Measurements from ENCODE around the gene KLF2. TPM values are rescaled to one million over a fixed set of nuclear protein-coding genes. Genes with fewer than 3 reads are reported as not detected.

Gene KLF2
- total RNA-seq, 6 experiments from 2014 or later: 26.4 to 36.8 (median 32.4) TPM

DNA sequence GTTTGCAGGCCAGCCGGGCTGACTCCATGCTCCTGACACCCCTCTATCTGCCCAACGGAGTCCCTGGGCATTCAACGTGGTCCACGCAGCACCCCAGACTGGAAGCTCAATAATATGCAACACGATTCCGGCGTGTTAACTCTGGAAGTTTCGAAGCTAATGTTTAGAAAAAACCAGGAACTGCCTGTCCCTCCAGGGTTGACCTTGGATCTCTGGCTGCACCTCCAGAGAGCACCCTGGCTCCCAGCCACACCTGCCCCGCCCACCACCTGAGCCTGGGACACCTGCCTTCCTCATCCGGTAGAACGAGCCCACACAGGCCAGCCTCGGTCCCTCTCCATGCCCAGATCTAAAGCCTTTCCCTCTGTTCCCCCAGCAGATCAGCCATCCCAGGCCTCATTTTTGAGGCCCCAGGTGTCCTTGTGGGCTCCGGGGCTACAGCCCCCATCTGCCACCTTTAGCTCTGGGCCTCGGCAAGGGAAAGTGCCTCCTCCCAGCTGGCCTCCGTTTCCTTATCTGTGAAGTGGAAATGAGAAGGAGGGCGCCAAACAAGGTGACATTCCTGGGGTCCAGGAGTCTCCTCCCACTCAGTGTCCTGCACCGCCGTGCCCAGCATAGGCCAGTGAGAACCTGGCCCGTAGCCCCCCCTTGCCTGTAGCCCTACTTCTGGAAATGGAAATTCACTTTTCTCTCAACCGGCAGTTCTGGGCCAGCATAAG is 38.7 kb downstream of the KLF2 start:
- DNase-seq: no peak
- H3K27me3 Mint-ChIP-seq (ENCODE audit: insufficient read depth): no peaks in the 10 kb centered on the region; the same call in 1 of the 2 replicates
- TF ChIP-seq, protein P1, sequence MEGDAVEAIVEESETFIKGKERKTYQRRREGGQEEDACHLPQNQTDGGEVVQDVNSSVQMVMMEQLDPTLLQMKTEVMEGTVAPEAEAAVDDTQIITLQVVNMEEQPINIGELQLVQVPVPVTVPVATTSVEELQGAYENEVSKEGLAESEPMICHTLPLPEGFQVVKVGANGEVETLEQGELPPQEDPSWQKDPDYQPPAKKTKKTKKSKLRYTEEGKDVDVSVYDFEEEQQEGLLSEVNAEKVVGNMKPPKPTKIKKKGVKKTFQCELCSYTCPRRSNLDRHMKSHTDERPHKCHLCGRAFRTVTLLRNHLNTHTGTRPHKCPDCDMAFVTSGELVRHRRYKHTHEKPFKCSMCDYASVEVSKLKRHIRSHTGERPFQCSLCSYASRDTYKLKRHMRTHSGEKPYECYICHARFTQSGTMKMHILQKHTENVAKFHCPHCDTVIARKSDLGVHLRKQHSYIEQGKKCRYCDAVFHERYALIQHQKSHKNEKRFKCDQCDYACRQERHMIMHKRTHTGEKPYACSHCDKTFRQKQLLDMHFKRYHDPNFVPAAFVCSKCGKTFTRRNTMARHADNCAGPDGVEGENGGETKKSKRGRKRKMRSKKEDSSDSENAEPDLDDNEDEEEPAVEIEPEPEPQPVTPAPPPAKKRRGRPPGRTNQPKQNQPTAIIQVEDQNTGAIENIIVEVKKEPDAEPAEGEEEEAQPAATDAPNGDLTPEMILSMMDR (IDR thresholded peaks at IDR 0.05): no peak
- H3K27ac Mint-ChIP-seq: no peak overlapping the region
- H3K4me3 Mint-ChIP-seq: no peak overlapping the region
- no peaks in the 10 kb centered on the region for H3K9me3 Mint-ChIP-seq
- no peaks in the 10 kb centered on the region for H3K36me3 Mint-ChIP-seq (ENCODE audit: low read depth)
- no peaks in the 10 kb centered on the region for H3K4me1 Mint-ChIP-seq (ENCODE audit: low read depth)

DNA sequence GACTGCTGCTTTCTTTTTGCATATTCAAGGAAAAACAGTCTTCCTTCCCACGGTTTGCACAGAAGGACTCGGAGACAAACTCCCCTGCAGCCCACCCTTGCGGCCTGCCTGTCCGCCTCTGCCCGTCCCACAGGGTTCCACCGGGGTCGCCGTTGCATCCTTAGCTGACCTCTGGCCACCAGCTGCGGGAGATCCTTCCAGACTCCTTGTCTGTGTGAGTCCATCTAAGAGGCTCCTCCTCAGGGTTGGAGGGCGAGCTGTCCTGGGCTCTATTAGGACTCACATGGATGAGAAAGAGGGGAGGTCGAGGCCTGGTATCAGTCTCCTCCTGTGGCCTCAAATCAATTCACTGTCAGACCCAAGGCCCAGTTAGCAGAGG is 39.2 kb downstream of the KLF2 start:
- no peak for DNase-seq
- no peaks in the 10 kb centered on the region for H3K36me3 Mint-ChIP-seq (ENCODE audit: low read depth)
- H3K27me3 Mint-ChIP-seq (ENCODE audit: insufficient read depth): no peaks in the 10 kb centered on the region
- H3K4me3 Mint-ChIP-seq: no peak overlapping the region
- H3K27ac Mint-ChIP-seq: no peak overlapping the region
- TF ChIP-seq, protein P1 (IDR thresholded peaks at IDR 0.05): no peak
- H3K9me3 Mint-ChIP-seq: no peaks in the 10 kb centered on the region
- no peaks in the 10 kb centered on the region for H3K4me1 Mint-ChIP-seq (ENCODE audit: low read depth)

DNA sequence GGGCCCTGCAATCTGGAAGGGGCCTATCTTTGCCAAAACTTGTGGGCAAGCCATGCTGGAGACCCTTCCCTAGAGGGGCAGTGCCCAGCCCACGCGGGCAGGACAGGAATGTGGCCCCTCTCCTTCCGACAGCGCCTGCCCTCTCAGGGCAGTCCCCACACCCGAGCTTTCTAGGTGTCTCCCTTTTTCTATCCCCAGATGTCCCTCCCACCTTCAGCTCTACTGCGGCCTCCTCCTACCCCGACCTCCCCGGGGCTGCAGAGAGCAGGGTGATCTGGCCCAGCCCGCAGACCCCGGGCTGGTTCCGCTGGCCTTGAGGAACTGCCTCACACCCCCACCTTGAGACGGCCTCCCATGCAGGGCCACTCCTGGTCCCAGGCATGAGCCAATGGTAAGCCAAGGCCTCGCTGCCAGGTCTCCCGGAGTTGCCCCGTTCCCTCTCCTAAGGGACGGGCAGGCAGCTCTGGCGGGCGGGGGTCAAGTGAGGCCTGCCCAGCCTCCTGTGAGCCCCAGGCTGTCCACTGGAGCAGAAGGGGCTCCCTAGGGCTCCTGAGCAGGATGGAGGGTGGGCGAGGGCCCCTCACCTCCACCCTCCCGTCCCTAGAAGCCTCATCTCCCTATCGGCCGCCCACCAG is 39.7 kb downstream of the KLF2 start:
- Mint-ChIP-seq H3K27me3 (ENCODE audit: insufficient read depth) (no peaks in the 10 kb centered on the region), H3K4me3 (no peak overlapping the region), H3K4me1 (ENCODE audit: low read depth) (no peaks in the 10 kb centered on the region), H3K9me3 (no peaks in the 10 kb centered on the region), H3K36me3 (ENCODE audit: low read depth) (no peaks in the 10 kb centered on the region), H3K27ac (no peak overlapping the region)
- TF ChIP-seq, protein P1 (IDR thresholded peaks at IDR 0.05): no peak
- DNase-seq: no peak

DNA sequence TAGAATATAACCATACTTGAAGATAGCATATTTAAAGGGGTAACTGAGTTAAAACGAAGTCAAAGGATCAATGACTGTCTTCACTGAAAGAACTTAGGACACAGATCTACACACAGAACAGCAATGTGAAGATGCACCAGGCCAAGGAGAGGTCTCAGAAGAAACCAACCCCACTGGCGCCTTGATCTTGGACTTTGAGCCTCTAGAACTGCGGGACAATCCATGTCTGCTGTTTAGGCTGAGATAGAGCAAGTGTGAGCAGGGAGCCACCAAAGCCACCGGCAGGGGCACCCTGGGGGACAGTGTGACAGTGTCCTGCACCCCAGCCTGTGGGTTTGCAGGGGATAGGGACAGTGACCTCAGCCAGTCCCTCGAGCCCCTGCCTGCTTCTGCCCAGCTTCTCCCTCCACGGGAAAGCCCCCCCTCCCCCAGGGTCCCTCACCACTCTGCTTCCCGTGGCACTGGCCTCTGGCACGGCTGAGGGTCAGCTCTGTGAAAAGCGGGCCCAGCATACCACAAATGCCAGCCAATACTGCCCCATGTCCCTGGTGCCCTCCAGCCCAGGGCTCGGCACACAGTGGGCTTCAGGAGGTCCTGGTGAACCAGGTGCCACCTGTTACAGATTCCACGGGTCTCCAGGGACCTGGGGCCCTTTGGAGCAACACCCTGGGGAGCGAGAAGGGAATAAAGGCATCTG is 40.8 kb downstream of the KLF2 start:
- no peaks in the 10 kb centered on the region; the same call in 1 of the 2 replicates for H3K27me3 Mint-ChIP-seq (ENCODE audit: insufficient read depth)
- DNase-seq: no peak
- H3K4me3 Mint-ChIP-seq: no peak overlapping the region
- no peaks in the 10 kb centered on the region for H3K4me1 Mint-ChIP-seq (ENCODE audit: low read depth)
- no peaks in the 10 kb centered on the region for H3K9me3 Mint-ChIP-seq
- no peak overlapping the region for H3K27ac Mint-ChIP-seq
- H3K36me3 Mint-ChIP-seq (ENCODE audit: low read depth): no peaks in the 10 kb centered on the region
- TF ChIP-seq, protein P1 (IDR thresholded peaks at IDR 0.05): no peak

DNA sequence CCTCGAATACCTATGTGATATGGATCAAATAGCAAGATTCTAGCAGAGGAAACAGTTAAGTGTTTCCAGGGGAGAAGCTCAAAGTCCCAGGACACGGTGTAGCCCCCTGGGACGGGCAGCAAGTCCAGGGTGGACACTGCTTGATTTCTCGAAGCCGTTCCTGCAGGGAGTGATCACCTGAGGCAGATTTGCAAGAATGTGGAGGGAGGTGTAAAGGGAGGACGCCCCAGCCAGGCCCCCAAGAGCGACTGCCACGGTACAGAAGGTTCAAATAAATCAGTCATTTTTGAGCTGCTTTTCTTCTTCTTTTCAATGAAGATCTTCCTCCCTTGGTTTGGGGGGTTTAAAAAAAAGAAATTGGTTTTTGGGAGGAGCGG is 41.4 kb downstream of the KLF2 start:
- no peak overlapping the region for H3K4me3 Mint-ChIP-seq
- peaks cover 5% of the 10 kb centered on the region; the same call in 1 of the 2 replicates for H3K36me3 Mint-ChIP-seq (ENCODE audit: low read depth)
- no peaks in the 10 kb centered on the region for H3K9me3 Mint-ChIP-seq
- no peaks in the 10 kb centered on the region for H3K4me1 Mint-ChIP-seq (ENCODE audit: low read depth)
- no peak overlapping the region for H3K27ac Mint-ChIP-seq
- no peaks in the 10 kb centered on the region; the same call in 1 of the 2 replicates for H3K27me3 Mint-ChIP-seq (ENCODE audit: insufficient read depth)
- DNase-seq: no peak
- TF ChIP-seq, protein P1 (IDR thresholded peaks at IDR 0.05): no peak
